HG02885 (cell line): Measurements from ENCODE around the gene CFAP92.
"Not testable (repeated sequence)": the region's sequence is repeated elsewhere in the genome, so short reads cannot be mapped to it uniquely, and the experiment has no call there.

Experiments
- ATAC-seq: cut with Tn5 transposase; IDR thresholded peaks from one replicate; pipeline ENCODE4 v1.9.1; 2021; ENCODE audit warnings: mild to moderate bottlenecking; ENCODE audit not compliant: unreplicated experiment, poor library complexity

CFAP92 gene

DNA sequence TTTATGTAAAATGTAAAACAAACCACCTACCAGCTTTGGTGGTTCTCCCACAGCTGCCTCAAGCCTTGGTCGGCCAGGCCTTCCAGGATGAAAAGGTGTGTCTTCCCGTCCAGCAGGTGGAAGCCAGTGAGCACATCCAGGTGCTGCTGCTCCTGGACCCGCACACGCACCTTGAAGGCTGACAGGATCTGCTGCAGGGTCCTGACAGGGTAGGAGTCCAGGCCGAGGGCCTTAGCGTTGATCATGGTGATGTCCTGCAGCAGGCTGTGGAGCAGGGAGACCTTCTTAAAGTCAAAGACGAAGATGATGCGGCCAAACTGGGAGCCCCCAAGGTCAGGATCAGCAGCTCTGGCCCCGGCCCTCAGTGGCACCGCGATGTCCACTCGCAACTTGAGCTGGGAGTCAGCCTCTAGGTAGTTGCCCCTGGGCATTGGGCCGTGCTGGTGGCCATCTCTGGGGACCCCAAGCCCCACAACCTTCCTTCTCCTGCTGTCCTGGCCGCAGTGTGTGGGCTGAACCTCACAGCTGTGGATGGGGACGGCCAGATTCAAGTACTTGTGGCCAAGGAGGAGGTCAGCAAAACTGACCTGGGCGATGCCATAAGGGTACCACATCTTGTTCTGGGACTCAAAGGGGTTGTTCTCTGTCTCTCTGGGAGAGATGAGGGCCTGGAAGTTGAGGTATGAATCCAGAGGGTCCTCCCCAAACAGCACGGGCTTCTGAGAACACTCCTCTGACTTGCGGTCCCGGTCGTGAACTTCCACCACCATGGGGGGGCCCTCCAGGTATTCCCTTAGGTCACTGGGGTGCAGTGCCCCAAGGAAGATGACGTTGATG lies 48.6 kb downstream of the CFAP92 start:
- ATAC-seq: no peak

DNA sequence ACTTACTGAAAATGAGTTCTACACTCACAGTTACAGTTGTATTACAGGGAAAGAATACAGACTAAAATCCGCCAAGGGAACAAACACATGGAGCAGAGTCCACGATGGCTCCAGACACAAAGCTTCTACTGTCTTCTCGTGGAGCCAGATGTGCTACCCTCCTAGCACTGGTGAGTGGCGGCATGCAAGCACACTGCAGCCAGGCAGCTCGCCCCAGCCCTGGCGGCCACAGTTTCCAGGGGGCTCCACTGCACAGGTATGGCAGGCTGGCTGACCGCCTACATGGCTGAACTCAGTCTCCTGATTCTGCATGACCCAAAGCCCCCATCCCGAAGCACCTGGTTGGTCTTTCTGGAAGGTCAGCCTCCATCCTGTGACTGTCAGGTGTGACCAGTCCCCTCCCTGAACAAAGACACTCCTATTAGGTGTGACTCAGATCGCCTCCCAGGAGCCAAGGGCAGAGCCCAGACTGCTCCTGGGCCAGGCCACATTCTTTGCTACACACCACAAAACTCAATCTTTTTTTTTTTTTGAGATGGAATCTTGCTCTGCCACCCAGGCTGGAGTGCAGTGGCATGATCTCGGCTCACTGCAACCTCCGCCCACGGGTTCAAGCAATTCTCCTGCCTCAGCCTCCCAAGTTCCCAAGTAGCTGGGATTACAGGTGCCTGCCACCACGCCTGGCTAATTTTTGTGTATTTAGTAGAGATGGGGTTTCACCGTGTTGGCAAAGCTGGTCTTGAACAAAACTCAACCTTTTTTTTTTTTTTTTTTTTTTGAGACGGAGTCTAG lies 51.5 kb downstream of the CFAP92 start:
- no peak for ATAC-seq

DNA sequence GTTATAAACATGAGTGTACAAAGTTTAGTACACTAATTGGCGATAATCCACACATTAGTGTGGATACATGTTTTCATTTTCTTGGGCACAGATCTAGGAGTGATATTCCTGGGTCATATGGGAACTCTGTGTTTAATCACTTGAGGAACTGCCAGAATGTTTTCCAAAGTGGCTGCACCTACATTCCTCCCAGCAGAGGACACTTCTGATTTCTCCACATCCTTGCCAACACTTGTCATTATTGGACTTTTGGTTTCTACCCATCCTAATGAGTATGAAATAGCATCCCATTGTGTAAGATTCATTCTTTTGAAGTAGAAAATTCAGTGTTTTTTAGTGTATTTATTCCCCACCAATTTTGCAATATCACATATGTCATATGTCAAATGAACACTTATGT lies 53.6 kb downstream of the CFAP92 start:
- no peak for ATAC-seq

DNA sequence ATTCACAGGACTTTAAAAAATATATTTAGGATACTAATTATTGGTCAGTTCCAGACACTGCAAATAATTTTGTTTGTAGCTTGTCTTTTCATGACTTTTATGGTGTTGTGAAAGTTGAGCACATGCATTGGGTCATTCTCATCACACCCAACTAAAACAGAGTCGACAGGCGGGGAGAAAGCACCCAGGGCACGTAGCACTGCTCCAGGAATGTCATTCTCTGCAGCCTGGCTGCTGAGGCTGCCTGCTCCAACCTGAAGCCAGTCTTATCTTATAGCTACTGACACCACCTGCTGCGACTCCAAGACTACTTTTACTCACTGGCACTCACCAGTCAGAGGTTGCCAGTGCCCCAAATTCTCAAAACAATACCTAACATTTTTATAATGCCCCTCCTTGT lies 57.5 kb downstream of the CFAP92 start:
- no peak for ATAC-seq

DNA sequence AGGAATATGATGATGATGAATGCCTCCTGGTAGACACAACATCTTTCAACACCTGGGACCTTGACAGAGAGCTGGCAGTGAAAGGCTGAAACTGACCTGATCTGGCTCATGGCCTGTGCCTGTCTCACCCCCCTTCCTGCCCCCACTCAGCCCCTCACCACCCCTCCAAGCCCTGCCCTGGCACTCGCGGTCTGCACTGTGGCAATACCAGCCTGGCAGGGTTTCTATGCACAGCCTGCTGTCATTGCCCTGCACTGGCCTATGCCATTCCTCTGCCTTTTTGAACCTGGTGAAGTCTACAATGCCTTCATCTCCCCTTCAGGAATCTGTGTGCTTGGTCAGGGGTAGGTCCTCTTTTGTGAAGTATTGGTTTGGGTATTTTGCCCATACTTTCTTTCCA lies 58.0 kb downstream of the CFAP92 start:
- ATAC-seq: no peak

DNA sequence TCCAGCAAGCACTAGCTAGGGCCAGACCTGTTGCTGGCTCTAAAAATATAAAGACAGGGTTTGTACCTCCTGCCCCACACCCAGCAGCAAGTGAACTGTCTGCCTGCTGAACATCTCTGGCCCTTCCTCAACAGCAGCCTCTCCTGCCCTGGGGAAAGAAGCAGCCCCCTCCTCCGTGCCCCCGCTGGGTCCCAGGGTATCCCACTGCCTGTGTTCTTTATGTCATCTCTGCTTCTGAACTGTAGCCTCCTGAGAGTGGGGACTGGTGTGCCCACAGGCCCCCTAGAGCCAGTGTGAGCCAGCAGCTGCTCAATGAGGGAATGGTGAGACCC lies 60.0 kb downstream of the CFAP92 start:
- ATAC-seq: no peak

DNA sequence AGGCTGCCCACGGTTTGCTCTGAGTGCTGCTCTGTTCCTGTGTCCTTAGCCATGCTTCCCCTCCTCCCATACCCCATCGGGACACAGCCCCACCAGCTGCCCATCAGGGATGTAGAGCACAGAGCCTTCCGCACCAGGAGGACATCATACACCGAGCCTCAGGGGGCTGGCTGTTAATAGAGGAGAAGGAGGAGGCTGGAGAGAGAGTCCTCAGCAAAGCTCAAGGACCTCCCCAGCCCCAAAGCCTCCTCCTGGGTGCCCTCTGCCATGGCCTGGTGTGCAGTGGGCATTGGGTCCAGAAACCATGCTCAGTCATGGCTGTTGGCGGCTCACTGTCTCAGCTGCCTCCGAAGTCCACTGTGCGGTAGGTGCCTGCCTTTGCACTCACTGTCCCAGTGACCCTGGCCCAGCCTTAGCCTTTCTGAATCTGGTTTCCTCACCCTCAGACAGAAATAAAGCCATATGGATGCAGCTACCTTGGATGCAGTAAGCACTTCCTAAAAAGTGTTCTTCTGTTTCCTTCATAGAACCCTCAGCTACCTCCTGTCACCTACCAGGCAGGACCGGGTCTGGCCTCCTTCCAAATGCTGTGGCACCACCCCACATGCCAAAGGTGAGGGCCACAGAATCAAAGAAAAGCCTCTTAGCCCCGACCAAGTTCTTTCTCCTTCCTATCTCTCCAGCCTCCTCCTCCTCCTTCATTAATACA lies 60.5 kb downstream of the CFAP92 start:
- no peak for ATAC-seq

DNA sequence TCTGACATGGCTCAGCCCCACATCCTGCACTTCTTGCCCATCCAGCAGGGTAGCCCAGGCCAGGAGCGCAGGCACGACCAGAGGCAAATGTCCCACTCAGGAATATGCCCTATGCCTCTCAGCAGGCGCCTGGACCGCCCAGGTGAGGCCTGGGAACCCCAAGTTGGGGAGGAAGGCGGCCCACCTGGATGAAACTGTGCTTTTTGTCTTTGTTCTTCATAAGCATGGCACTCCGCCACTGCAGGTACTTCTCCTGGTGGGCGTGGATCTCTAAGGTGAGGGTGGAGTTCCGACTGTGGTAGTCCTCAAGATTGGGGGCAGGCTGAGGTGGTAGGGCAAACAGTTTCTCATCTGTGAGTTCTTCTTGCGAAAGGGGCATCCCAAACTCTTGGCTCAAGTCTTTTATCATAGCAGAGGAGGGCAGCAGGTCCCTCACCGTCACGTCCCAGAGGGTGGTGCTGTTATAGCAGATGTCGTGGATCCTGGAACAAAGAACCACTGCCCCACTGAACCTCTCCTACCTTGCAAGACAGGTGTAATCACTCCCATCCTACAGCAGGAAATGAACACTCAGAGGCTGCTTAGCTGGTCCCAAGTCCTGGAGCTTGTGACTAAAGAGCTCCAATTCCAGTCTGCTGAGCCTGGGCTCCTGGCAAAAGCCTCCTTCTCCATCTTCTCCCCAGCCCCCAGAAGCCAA lies 61.2 kb downstream of the CFAP92 start:
- no peak for ATAC-seq

DNA sequence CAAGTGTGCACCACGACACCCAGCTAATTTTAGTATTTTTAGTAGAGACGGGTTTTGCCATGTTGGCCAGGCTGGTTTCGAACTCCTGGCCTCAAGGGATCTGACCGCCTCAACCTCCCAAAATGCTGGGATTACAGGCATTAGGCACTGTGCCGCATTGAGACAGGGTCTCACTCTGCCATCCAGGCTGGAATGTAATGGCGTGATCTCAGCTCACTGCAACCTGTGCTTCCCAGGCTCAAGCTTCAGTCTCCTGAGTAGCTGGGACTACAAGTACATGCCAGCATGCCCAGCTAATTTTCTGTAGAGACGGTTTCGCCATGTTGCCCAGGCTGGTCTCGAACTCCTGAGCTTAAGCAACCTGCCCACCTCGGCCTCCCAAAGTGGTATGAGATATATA lies 62.8 kb downstream of the CFAP92 start:
- ATAC-seq: no peak

DNA sequence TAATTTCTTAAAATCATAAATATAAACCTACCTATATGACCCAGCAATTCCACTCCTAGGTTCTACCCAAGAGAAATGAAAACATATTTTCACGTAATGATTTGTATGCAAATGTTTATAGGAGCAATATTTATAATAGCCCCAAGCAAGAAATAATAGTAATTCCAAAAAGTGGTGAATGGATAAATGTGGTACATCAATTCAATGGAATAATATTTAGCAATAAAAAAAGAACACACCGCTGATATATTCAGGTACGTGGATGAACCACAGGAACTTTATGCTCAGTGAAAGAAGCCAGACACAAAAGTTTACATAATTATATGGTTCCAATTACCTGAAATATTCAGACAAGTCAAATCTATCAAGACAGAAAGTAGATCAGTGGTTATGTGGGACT lies 64.5 kb downstream of the CFAP92 start:
- no peak for ATAC-seq

DNA sequence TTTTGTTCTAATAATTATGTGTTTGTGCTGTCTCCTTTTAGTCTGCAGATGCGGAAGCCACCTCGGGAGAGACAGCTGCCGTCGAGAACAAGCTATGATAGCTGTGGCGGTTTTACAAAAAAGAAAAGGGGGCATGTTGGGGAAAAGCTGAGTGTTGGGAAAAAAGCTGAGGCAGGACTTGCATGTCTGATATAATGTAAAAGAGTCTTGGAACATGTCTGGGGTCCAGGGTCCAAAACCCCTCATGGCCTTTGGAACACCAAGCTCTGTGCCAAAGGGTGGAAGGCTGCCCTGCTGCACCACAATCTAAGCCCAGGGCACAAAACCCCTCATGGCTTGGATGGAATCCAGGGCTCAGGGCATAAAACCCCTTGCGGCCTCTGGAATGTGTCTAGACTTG lies 69.9 kb downstream of the CFAP92 start:
- ATAC-seq: not testable (repeated sequence)

DNA sequence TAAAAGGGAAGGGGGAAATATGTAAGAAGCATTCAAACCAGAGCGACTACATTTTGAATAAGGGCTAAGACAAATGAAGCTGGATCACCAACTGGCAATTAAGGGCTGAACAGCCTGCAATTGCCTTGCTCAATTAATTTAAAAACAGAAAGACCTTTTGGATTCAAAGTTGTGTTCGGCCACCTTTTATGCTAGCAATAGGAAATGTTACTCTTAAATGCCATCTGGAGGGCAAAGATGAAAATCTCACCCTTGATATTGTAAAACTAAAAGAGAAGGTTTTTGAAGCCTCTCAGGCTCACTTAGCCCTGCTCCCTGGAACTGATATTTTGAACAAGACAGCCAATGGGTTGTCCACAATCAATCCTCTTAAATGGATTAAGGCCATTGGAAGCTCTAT lies 70.3 kb downstream of the CFAP92 start:
- no peak for ATAC-seq

DNA sequence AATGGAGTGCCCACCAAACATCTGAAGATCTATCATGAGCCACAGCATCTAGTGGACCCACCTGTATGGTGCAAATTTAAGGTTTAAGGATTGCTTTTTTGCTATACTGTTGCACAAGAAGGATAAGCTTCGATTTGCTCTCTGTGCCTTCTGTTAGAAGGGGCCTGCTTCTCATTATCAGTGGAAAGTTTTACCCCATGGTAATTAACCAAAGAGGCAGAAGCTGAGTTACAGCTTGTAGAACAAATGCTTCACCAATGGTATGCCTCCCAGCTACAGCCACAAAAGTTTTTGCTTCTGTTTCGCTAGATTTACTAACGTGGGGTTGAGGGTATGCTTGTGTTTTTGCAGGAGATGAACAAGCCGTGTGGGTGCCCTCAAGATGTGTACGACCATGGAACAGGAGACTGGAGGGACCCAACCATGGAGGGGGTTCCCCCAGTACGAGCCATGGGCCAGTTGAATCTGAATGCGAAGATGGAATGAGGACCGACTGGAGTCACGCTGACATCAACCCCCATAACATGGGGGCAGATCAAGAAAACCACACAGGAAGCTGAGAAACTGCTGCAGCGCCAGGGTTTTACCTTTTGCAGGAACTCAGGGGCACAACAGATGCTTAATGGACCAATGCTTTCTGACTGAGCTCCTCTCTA lies 70.9 kb downstream of the CFAP92 start:
- ATAC-seq: no peak

DNA sequence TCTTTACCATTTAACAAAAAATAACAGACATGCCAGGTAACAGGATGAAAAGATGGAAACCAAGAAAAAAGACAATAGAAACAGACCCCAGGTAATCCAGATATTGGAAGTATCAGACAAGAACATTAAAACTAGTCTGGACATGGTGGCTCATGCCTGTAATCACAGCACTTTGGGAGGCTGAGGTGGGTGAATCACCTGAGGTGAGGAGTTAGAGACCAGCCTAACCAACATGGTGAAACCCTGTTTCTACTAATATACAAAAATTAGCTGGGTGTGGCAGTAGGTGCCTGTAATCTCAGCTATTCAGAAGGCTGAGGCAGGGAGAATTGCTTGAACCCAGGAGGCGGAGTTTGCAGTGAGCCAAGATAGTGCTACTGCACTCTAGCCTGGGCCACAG lies 73.9 kb downstream of the CFAP92 start:
- ATAC-seq: no peak

DNA sequence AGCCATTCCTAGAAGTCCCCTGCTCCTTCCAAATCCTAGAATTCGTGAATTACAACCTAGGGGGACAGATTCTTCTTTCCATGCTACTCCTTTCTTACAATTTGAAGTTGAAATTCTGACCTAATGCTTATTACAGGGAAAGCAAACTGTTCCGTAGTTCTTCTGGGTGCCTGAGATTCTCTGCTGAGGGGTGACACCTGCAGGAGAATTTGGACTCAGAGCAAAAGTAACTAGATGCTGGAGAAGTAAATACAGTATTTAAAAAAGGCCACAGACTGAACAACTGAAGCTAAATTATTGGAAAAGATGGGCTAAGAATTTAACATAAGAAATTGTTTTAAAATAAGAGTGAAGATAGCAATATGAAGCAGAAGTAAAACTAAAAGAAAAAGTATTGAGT lies 76.6 kb downstream of the CFAP92 start:
- no peak for ATAC-seq

DNA sequence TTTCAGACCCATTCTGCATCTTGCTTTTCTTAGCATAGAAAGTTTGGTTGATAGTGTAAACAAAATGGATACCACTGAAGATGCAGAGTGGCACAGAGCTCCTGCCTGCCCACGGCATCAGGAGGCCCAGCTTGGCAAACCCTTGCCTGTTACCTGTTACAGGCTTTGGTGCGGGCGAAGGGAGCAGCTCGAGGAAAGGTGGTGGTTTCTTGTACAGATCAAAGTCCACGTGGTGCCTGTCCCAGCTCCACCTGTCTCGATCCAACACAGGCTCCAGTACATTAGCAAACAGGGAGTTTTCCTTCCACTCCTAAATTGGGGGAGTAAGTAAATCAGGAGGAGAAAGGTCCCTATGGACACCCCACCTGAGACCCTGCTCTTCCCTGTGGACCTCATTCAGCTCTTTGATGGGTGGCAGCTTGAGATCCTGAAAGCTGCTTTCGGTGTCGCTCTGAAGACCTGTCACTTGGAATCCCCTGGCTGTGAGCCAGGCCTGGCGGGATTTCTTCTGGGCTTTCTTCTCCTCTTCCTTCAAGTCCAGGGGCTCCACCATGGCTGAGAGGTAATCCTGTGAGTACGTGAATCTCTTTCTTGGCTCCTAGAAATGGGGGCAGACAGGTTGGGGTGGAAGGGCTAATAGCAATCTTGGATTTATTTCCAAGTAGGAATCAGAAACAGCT lies 78.8 kb downstream of the CFAP92 start:
- ATAC-seq: no peak

DNA sequence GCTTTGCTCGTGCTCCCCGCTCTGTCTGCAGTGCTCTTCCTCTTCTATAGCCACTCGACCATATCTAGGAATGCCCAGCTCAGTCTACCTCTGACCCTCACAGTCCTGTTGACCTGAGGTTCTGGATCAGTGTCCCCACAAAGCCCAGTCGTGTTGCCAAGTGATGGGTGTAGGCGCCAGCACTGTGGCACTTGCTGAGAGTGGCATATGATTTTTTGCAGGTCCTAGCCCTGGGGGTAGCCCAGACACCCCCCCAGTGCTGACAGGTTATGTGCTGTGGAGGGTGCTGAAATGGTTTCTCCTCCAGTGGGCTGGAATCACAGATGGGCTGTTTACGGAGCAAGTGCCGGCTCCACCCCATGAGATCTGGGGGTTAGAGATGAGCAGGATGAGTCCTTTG lies 82.0 kb downstream of the CFAP92 start:
- ATAC-seq: no peak

DNA sequence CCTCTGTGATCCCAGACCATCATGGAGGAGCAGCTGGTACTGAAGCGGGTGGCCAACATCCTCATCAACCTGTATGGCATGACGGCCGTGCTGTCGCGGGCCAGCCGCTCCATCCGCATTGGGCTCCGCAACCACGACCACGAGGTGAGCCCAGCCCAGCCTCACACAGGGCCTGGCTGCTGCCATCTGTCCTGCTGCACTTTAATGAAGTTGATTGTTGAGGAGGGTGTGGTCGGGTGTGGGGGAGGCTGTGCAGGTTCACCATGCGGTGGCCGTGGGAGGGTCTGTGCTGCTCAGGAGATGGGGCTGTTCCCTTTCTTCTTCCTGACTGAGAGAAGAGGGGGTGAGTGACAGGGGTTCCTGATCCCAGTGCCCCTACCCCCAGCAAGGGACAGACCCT lies 83.9 kb downstream of the CFAP92 start:
- no peak for ATAC-seq

DNA sequence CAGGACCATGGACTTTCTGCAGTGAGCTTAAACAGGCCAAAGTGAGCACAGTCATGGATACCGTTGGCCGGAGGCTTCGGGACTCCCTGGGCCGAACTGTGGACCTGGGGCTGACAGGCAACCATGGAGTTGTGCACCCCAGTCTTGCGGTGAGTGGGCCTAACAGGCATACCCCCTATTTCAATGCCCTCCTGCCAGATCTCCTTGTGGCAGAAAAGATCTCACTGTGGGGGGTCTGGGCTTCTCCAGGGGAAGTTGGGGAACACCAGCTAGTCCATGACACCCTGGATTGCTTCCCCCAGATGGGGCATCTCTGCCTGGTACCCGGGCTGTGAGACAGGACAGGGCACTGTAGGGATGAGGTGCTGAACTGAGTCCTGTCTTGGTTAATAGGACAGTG lies 84.9 kb downstream of the CFAP92 start:
- ATAC-seq: no peak
